Transverse colon (tissue), 3 donors: ENCODE results near the gene C1orf210.

Experiments
- POLR2A ChIP-seq: fragments of 450-650 bp; IDR thresholded peaks from one replicate; pipeline ENCODE4 v1.6.1; 2016; ENCODE audit warnings: antibody characterized with exemption, mild to moderate bottlenecking, moderate library complexity
- TF ChIP-seq, protein P1 (sequence below), 5 experiments: fragments of 200-600 bp in 3 of 5; fragments of 450-650 bp in 2 of 5; sonication (generic) in 3 of 5; IDR thresholded peaks; 1 replicate in 2 of 5; 2 replicates in 3 of 5; pipeline ENCODE4 v1.5.1; 2016 to 2017; ENCODE audit warnings: antibody characterized with exemption in 5 of 5, inconsistent platforms in 3 of 5, mild to moderate bottlenecking in 2 of 5, moderate library complexity in 1 of 5

DNA sequence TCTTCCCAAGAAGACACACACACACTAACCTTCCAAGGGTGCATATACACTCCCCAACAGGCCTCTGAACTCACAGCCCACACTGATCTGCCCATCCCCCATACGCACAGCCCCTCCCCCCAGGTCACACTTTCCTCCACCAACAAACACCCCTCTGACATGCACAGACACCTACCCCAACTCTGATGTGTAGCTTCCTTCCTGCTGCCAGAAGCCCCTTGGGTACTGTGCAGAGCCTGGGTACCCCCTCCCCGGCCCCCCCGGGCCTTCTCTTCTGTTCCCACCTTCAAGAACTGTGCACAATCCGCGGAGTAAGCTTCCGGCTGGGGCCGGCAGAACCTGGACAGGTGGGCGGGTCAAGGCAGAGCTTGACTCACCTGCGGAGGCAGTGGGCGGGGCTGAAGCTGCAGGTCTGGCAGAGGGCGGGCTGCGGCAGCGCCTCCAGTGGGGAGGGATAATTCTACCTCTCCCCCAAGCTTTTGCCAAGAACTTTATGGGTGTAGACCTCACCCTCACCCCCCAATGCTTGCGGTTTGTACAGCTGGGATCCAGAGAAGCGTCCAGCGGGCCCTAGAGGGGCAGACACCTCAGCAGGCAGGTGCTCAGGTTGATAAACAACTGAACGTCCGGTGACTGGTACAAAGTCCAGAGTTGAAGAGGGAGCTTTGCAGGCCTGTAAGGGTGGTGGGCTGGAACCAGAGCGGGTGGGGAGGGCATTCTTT, at the start of gene C1orf210:
- TF ChIP-seq, protein P1, sequence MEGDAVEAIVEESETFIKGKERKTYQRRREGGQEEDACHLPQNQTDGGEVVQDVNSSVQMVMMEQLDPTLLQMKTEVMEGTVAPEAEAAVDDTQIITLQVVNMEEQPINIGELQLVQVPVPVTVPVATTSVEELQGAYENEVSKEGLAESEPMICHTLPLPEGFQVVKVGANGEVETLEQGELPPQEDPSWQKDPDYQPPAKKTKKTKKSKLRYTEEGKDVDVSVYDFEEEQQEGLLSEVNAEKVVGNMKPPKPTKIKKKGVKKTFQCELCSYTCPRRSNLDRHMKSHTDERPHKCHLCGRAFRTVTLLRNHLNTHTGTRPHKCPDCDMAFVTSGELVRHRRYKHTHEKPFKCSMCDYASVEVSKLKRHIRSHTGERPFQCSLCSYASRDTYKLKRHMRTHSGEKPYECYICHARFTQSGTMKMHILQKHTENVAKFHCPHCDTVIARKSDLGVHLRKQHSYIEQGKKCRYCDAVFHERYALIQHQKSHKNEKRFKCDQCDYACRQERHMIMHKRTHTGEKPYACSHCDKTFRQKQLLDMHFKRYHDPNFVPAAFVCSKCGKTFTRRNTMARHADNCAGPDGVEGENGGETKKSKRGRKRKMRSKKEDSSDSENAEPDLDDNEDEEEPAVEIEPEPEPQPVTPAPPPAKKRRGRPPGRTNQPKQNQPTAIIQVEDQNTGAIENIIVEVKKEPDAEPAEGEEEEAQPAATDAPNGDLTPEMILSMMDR (IDR thresholded peaks at IDR 0.05): peak; percentile 10 to 60 (median 33)
- TF ChIP-seq POLR2A: peak; percentile 74
